OCI-LY7 (cell line): ENCODE measurements around the gene MED20.

Experiments
- EZH2phosphoT487 ChIP-seq: fragments of 200-600 bp; sonication (generic); IDR thresholded peaks from 2 replicates; pipeline ENCODE4 v1.6.1; 2018; ENCODE audit warnings: low read depth, borderline replicate concordance, mild to moderate bottlenecking, mixed run types, antibody characterized with exemption, low read length, moderate library complexity, mixed read lengths
- TF ChIP-seq, protein P1 (sequence below): fragments of 200-600 bp; sonication (generic); conservative IDR thresholded peaks from 2 replicates; pipeline ENCODE4 v1.5.1; 2014; ENCODE audit warnings: mild to moderate bottlenecking, antibody characterized with exemption, low read length, moderate library complexity, mixed read lengths

DNA sequence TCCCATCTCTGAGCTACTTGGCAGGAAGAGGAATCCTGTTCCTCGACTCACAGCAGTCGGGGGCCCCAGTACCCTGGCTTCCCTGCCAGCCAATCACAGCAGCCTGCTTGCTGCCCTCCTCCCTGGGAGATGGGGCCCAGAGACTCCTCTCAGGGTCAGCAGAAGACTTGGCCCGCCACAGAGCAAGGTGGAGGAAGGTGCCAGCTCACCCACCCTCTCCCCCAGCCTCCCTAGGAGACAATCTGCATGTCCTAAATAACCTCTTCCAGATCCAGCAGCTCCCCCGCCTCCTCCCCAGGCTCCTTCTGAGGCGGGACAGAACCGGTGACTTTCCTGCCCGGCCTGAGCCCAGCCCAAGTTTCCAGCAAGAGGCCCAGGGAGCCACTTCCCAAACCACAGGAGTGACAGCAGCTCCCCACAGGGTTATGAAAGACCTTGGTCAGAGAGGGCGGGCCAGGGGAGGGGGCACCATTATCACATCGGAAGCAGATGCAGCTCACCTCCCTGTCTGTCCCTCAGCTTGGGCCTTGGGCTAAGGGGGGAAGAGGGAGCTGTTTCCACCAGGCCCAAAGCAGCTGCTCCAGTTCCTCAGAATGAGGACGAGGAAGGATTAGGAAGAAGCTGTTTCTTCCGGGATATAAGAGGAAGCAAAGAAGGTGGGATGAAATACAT is 18.4 kb upstream of the MED20 start:
- TF ChIP-seq, protein P1, sequence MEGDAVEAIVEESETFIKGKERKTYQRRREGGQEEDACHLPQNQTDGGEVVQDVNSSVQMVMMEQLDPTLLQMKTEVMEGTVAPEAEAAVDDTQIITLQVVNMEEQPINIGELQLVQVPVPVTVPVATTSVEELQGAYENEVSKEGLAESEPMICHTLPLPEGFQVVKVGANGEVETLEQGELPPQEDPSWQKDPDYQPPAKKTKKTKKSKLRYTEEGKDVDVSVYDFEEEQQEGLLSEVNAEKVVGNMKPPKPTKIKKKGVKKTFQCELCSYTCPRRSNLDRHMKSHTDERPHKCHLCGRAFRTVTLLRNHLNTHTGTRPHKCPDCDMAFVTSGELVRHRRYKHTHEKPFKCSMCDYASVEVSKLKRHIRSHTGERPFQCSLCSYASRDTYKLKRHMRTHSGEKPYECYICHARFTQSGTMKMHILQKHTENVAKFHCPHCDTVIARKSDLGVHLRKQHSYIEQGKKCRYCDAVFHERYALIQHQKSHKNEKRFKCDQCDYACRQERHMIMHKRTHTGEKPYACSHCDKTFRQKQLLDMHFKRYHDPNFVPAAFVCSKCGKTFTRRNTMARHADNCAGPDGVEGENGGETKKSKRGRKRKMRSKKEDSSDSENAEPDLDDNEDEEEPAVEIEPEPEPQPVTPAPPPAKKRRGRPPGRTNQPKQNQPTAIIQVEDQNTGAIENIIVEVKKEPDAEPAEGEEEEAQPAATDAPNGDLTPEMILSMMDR, result no peak
- TF ChIP-seq EZH2phosphoT487, result no peak
